ENCODE results near the gene SCRN3.
"Not testable (repeated sequence)": the region's sequence is repeated elsewhere in the genome, so short reads cannot be mapped to it uniquely, and the experiment has no call there.

DNA sequence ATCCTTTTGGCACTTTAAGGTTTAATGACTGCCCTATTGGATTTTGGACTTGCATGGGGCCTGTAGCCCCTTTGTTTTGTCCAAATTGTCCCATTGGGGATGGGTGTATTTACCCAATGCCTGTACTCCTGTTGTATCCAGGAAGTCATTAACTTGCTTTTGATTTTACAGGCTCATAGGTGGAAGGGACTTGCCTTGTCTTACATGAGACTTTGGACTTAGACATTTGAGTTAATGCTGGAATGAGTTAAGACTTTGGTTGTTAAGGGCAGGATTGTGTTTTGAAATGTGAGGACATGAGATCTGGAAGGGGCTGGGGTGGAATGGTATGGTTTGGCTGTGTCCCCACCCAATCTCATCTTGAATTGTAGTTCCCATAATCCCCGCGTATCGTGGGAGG, 5.2 kb upstream of the SCRN3 start:
- TF ChIP-seq CTCF (IDR thresholded peaks at IDR 0.05; ENCODE audit: insufficient read depth, low read length); POLR2AphosphoS5 (IDR thresholded peaks at IDR 0.05; ENCODE audit: low read depth); SPI1 (IDR thresholded peaks at IDR 0.05; ENCODE audit: borderline replicate concordance, low read depth); GABPA (IDR thresholded peaks at IDR 0.05; ENCODE audit: low read depth): not testable (repeated sequence)
- TF ChIP-seq, protein P1, sequence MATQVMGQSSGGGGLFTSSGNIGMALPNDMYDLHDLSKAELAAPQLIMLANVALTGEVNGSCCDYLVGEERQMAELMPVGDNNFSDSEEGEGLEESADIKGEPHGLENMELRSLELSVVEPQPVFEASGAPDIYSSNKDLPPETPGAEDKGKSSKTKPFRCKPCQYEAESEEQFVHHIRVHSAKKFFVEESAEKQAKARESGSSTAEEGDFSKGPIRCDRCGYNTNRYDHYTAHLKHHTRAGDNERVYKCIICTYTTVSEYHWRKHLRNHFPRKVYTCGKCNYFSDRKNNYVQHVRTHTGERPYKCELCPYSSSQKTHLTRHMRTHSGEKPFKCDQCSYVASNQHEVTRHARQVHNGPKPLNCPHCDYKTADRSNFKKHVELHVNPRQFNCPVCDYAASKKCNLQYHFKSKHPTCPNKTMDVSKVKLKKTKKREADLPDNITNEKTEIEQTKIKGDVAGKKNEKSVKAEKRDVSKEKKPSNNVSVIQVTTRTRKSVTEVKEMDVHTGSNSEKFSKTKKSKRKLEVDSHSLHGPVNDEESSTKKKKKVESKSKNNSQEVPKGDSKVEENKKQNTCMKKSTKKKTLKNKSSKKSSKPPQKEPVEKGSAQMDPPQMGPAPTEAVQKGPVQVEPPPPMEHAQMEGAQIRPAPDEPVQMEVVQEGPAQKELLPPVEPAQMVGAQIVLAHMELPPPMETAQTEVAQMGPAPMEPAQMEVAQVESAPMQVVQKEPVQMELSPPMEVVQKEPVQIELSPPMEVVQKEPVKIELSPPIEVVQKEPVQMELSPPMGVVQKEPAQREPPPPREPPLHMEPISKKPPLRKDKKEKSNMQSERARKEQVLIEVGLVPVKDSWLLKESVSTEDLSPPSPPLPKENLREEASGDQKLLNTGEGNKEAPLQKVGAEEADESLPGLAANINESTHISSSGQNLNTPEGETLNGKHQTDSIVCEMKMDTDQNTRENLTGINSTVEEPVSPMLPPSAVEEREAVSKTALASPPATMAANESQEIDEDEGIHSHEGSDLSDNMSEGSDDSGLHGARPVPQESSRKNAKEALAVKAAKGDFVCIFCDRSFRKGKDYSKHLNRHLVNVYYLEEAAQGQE (IDR thresholded peaks at IDR 0.05; ENCODE audit: insufficient replicate concordance, low read depth), result not testable (repeated sequence)

Measured in HL-60 (cell line).